ENCODE data around the gene KLHL3.

KLHL3 gene

GRCh38 chr5:137705106-137705505, 30.8 kb downstream of the KLHL3 start:
- no peak for DNase-seq

DNA sequence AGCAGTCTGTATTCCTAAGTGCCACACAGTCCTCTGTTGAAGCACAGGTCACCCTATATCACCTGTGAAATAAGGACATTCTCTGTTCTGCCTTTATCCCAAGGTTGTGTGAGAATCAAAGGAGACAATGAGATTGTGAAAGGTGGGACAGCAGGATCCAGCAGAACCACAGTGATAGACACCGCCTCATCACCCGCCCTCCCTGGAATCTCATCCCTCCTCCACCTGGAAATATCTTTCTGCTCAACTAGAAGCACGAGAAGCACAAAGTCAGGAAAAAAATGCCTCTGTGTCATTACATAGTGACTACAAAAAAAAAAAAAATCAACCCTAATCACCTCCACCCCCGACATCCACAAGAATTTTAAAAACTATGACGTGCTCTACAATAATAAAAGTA, 32.3 kb downstream of the KLHL3 start:
- DNase-seq: no peak

- no peak for DNase-seq
Measured at GRCh38 chr5:137700282-137700680, 35.6 kb downstream of the KLHL3 start.

DNA sequence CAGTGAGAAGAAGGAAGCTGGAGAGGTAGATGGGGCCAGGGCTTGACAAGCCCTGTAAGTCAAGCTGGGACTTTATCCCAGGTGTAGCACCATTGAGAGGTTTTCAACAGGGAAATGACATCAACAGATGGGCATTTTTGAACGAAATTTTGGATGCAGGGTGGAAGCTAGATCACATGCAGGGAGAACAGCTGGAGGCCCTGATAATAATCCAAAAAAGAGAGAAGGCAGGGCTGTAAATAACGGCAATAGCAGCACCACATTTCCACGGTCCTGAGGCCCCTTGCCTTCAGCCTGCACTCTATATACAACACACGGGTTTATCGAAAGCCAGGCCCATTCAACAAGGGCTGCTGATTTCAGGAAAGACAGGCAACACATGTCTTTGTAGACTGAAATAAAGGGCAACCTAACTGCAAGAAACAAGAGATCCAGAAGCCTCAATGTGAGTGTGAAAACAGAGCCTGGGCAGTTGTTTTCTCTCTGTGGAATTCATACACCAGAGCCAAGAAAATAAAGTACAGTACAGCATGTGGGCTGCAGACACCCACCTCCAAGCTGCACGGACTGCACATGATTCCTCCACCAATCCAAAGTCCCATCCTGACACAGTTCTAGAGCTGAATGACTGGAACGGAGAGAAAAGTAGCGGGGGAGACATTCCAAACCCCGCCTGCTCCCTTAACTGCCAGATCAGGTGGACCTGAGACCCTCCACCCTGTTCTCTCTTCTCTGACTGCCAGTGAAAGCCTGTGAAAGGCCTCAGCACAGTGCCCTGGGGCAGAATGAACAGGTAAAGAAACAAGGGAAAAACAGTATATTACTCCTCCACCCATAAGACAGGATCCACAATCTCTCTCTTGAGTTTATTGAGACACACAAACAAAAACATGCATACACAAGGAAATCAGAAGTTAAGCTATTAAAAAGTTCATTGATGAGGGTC, 36.3 kb downstream of the KLHL3 start:
- DNase-seq: no peak

DNA sequence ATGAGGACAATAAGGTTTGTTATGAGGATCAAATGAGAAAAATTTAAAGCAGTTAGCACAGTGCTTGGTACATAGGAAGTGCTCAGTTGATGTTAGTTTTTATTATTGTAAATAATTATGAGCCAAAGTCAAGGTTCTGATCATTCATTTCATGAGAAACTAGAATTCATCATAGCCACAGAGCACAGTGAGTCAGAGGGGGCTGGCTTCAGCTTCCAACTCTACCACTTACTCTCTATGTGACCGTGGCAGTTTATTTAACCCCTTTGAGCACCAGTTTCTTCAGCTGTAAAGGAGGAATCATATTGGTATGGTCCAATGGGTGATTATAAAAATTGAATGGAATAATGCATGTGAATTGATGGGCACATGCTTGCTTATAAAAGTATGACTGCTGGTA, 39.4 kb downstream of the KLHL3 start:
- DNase-seq: peak in 2 of 4 experiments; percentile 3

DNA sequence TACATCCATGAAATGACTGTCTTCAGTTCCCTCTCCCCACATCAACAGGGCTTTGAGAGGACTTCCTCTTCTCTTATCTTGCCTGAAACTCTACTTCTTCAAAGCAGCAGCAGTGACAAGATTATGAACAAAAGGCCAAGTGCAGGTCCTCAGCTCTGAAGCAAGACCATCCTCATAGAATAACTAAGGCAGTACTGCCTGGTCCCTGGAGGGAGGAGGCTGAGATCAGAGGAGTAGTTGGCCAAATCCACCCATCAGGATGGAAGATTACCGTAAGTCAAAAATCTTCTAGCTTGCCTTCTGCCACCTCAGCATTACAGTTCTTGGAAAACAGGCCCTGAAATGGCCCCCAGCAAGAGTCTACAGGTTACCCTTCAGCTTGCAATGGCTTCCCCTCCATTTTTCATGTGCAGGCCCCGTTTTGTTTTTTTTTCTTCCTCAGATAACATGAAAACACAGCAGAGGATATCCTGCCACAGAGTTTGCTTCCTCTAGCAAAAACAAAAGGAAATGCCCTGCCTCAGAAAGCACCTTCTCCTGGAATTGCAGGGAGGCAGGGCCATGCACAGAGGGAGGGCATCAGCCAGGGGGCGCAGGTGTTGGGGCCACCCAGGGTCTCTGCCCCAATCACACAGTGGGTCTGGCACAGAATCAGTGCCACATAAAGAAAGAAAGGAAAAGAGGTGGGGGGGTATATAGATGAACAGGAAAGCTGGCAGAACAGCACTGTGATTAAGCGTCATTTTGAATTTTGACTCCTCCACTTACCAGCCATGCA, 40.0 kb downstream of the KLHL3 start:
- DNase-seq: peak in 1 of 4 experiments; percentile 5

GRCh38 chr5:137693951-137694721, 41.8 kb downstream of the KLHL3 start:
- no peak for DNase-seq

- no peak for DNase-seq
Measured at GRCh38 chr5:137693307-137693950, 42.5 kb downstream of the KLHL3 start.

DNA sequence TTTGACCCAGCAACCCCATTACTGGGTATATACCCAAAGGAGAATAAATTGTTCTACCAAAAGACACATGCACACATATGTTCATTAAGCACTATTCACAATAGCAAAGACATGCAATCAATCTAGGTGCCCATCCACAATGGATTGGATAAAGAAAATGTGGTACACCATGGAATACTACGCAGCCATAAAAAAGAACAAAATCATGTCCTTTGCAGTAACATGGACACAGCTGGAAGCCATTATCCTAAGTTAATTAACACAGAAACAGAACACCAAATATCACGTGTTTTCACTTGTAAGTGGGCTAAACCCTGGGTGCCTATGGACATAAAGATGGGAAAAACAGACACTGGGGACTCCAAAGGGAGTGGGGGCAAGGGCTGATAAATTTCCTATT, 46.6 kb downstream of the KLHL3 start:
- no peak for DNase-seq

- DNase-seq: no peak
Measured at GRCh38 chr5:137688210-137688840, 47.6 kb downstream of the KLHL3 start.

- DNase-seq: no peak
Measured at GRCh38 chr5:137684761-137685160, 51.1 kb downstream of the KLHL3 start.

DNA sequence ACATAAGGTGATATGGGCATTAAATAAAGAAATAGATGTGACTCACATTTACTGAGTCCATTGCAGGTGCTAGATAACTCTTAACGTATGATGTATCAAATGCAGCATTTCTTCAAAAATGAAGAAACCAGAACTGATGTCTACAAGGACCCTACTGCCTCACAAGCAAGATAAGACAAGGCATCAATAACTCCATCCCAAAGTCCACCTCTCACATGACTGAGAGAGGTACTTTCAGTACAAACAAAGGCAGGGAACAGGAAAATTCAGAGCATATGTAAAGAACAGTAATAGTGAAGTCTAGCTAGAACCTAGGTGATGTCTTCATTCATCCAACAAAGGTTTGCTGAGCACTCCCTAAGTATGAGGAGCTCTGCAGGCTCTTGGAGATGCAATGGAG, 54.7 kb downstream of the KLHL3 start:
- DNase-seq: no peak

GRCh38 chr5:137679910-137680309, 56.0 kb downstream of the KLHL3 start:
- DNase-seq: no peak

GRCh38 chr5:137679195-137679594, 56.7 kb downstream of the KLHL3 start:
- no peak for DNase-seq

DNA sequence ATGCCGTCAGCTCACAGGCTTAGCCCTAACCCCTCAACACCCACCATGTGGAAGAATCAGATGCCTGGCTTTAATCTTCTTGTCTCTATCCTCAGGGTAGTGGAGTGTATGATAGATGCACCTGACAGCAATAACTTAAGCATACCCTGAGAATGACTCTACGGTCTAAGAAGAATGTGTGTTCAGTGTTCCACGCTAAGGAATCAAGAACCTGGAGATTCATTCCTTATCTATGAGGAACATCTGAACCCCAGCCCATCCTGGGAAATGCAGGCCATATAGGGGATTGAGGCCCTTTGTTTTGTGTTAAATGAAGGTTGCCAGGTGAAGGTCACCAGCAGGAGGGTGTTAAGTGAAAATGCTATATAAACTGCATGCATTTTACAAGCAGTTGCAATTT, 63.0 kb downstream of the KLHL3 start:
- DNase-seq: no peak

GRCh38 chr5:137672001-137672400, 63.9 kb downstream of the KLHL3 start:
- no peak for DNase-seq

DNA sequence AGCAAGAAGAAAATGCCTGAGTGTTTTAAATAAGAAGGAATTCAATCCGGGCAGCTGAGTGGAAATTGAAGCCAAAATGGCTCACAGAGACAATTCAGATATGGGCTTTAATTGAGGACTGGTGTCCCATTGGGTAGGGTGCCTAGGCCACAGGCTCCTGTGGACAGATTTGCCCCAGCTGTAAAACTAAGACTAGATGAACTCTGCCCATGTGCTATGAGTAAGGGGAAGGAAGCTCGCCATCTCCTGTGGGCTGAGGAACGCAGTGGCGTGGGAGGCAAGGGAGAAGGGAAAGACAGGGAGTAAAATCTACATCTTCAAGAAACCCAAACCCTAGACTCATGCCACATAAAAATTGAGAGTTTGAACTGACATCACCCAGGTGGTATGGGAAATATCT, 66.1 kb downstream of the KLHL3 start:
- no peak for DNase-seq

- DNase-seq: no peak
Measured at GRCh38 chr5:137668637-137669036, 67.3 kb downstream of the KLHL3 start.

GRCh38 chr5:137667341-137667740, 68.5 kb downstream of the KLHL3 start:
- DNase-seq: no peak

DNA sequence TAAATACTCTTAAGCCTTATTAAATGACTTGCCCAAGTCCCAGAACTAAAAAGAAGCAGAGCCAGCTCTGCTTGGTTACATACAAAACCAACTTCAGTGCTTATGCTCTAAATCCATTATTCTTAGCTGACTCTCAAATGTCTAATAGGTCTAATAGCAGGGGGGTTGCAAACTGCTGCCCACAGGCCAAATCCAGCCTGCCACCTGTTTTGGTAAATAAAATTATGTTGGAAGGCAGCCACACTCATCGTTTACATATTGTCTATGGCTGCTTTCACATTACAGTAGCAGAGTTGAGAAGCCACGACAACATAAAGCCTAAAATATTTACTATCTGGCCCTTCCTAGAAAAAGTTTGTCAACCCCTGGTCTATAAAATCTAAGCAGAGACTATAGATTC, 69.0 kb downstream of the KLHL3 start:
- no peak for DNase-seq

DNA sequence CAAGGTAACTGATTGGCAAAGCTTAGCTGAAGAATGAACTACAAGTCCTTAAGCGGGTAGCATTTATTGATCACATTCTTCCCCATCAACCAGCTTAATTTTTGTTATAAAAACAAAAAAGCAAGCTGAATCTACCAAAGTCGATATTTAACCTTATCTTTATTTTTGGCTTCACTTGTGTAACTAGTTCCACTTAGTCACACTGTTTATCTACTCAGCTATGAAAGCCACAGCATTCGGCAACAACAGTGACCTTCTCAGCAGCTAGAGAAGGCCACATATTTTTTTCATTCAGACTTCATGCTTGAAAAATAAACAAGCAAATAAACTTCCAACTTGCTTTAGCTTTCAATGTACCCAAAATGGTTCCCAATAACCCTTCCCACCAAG, 69.4 kb downstream of the KLHL3 start:
- DNase-seq: no peak

All from activated CD4-positive, CD25-positive, alpha-beta regulatory T cell (primary cell).